Measurements from ENCODE around the gene OR51A7. TPM values are rescaled to one million over a fixed set of nuclear protein-coding genes. Genes with fewer than 3 reads are reported as not detected.
"Not testable (repeated sequence)": the region's sequence is repeated elsewhere in the genome, so short reads cannot be mapped to it uniquely, and the experiment has no call there.

OR51A7 gene, protein sequence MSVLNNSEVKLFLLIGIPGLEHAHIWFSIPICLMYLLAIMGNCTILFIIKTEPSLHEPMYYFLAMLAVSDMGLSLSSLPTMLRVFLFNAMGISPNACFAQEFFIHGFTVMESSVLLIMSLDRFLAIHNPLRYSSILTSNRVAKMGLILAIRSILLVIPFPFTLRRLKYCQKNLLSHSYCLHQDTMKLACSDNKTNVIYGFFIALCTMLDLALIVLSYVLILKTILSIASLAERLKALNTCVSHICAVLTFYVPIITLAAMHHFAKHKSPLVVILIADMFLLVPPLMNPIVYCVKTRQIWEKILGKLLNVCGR
- not detected in 2 replicates for total RNA-seq (2014; rRNA removed; shearing (Covaris generic))
- polyA plus RNA-seq (2015; cell fraction: cytosol; rRNA removed) = not detected in 2 replicates
- not detected in 2 replicates for polyA plus RNA-seq (2015; cell fraction: nucleus; rRNA removed)

DNA sequence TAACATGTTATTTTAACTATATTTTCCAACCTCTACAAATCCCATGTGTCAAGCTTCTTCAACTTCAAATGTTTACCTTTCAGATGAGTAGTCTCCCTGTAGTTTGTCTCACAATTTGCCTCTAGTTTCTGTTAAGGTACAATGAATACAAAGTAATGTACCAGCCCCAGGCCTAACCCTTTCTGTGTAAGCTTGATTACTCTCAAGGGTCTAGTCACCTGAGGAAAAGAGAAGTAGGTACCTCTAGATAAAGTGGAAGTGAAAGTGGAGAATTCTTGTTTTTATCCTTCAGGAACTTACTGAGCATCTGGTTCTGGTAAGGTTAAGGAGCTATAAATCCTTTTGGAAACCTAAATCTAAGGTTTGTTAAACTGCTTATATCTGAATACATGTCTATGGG, at the start of gene OR51A7:
Gene OR51A7 (plus strand): TSS at position 300 of the 400 bp plus-strand sequence. CDS start 3,587 bp downstream, outside the sequence.
- in situ Hi-C loops (cut with HindIII; ENCODE audit: low pct_unique_long_range_greater_than_20kb, low sequenced_read_pairs) = no loop called here
- DNase-seq (ENCODE audit: low read depth, low spot score) = no peak

DNA sequence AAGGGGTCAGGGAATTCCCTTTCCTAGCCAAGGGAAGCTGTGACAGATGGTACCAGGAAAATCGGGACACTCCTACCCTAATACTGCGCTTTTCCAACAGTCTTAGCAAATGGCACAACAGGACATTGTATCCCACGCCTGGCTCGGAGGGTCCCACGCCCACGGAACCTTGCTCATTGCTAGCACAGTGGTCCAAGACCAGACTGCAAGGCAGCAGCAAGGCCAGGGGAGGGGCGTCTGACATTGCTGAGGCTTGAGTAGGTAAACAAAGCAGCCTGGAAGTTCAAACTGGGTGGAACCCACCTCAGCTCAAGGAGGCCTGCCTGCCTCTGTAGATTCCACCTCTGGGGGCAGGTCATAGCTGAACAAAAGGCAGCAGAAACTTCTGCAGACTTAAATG, 49.3 kb upstream of the OR51A7 start:
- in situ Hi-C loops (cut with HindIII; ENCODE audit: low pct_unique_long_range_greater_than_20kb, low sequenced_read_pairs) = not testable (repeated sequence)

DNA sequence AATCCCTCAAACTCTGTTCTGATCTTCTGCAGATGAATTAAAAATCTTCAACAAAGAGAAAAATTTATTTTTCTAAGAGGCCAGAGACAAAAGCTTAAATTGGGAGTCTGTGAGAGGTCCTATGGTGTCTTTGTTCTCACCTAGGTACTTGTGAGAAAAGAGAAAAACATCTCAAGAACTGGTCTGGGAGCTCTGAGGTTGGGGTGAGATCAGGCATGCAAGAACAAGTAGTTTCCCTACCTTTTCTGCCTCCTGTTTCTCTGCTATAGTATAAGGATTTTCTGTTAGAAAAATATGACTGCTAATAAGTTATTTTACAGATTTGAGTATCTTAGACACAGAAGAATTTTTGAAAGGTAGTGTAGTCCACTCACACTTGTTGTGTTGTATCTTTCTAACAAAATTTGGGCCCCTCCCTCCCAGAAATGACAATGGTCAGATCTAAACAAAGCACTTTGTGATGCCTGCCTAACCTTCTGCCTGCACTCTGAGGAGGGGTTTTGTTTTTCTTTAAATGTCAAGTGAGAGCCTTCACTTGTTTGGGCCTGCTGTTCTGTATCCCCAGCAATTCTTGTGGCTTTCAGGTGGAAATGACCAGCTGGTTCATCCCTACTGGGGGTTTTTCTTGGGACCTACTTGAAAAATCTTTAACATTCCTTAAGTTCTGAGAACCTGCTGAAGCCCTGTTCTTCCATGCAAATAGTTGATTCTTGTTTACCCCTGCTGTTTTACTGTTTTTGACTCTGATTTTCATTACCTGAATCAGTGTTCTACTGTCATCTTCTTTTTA, 40.9 kb upstream of the OR51A7 start:
- in situ Hi-C loops (cut with HindIII; ENCODE audit: low pct_unique_long_range_greater_than_20kb, low sequenced_read_pairs) = no loop called here

More for the DNA sequence above, 49.3 kb upstream of the OR51A7 start:
- DNase-seq (ENCODE audit: low read depth, low spot score) = not testable (repeated sequence)

DNA sequence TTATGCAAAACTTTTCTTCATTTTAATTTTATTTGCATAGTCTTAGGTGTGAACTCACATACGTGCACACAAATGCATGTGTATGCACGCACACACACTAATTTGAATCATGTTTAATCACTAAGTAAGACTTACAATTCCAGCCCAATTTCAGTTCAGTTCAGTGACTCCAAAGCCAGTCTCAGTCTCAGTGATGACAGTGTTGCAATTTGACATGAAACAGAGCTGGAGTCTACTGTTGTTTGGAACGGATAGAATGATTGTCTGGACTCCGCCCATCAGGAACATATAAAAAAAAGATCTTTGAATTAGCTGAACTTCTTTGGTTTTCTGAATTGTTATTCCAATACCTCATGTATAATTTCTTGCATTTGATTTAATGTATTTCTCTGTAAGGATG, 39.7 kb upstream of the OR51A7 start:
- no peak for DNase-seq (ENCODE audit: low read depth, low spot score)
- in situ Hi-C loops (cut with HindIII; ENCODE audit: low pct_unique_long_range_greater_than_20kb, low sequenced_read_pairs) = no loop called here

More for the DNA sequence above, 40.9 kb upstream of the OR51A7 start:
- no peak for DNase-seq (ENCODE audit: low read depth, low spot score)

DNA sequence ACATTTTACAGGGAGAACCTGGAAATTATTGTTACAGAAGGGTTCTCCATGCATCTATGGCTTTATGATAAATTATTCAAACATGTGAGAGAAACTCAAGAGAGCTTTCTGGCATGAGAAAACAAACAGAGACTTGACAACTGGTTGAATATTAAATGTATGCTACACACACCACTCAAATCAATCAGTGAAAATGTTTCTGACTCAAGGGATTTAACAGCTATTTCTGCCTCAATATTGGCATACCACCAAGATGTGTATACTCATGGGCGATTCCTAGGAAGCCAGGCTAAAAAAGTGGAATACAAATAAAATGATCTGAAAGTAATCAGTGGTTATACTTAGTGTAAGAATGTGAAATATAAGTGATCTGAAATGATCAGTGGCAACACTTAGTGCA, 37.7 kb upstream of the OR51A7 start:
- in situ Hi-C loops (cut with HindIII; ENCODE audit: low pct_unique_long_range_greater_than_20kb, low sequenced_read_pairs) = no loop called here
- DNase-seq (ENCODE audit: low read depth, low spot score) = no peak

DNA sequence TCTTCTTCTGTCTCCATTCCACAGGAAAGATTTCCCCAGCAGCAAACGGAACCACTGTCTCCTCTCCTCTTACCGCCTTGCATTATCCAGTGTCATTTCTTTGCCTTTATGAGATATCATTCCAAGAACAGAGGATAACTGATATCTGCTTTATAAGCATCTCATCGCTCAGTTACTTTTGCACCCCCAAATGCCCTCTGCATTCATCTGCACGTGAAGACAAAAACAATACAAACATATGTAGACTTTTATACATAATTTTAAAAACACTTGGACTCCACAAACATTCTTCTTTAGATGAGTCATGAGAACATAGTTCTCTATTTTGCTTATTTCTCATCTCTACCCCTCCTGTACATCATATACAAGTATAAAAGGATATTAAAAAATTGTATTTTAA, 22.4 kb upstream of the OR51A7 start:
- no peak for DNase-seq (ENCODE audit: low read depth, low spot score)
- in situ Hi-C loops (cut with HindIII; ENCODE audit: low pct_unique_long_range_greater_than_20kb, low sequenced_read_pairs) = no loop called here

DNA sequence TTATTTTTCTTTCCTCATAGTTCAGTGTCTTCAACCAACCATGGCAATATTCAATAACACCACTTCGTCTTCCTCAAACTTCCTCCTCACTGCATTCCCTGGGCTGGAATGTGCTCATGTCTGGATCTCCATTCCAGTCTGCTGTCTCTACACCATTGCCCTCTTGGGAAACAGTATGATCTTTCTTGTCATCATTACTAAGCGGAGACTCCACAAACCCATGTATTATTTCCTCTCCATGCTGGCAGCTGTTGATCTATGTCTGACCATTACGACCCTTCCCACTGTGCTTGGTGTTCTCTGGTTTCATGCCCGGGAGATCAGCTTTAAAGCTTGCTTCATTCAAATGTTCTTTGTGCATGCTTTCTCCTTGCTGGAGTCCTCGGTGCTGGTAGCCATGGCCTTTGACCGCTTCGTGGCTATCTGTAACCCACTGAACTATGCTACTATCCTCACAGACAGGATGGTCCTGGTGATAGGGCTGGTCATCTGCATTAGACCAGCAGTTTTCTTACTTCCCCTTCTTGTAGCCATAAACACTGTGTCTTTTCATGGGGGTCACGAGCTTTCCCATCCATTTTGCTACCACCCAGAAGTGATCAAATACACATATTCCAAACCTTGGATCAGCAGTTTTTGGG, 21.6 kb upstream of the OR51A7 start, which contains the start of gene OR51T1:
Gene OR51T1 (plus strand): TSS at position 41 of the 641 bp plus-strand sequence. CDS start 0 bp downstream, at position 41.
- DNase-seq (ENCODE audit: low read depth, low spot score) = no peak
- in situ Hi-C loops (cut with HindIII; ENCODE audit: low pct_unique_long_range_greater_than_20kb, low sequenced_read_pairs) = no loop called here

DNA sequence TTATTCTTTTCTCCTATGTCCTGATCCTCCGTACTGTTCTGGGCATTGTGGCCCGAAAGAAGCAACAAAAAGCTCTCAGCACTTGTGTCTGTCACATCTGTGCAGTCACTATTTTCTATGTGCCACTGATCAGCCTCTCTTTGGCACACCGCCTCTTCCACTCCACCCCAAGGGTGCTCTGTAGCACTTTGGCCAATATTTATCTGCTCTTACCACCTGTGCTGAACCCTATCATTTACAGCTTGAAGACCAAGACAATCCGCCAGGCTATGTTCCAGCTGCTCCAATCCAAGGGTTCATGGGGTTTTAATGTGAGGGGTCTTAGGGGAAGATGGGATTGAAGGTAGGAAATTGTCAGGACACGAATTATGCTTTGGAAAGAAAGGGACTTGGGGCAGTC, 21.0 kb upstream of the OR51A7 start:
- in situ Hi-C loops (cut with HindIII; ENCODE audit: low pct_unique_long_range_greater_than_20kb, low sequenced_read_pairs) = no loop called here
- DNase-seq (ENCODE audit: low read depth, low spot score) = no peak

DNA sequence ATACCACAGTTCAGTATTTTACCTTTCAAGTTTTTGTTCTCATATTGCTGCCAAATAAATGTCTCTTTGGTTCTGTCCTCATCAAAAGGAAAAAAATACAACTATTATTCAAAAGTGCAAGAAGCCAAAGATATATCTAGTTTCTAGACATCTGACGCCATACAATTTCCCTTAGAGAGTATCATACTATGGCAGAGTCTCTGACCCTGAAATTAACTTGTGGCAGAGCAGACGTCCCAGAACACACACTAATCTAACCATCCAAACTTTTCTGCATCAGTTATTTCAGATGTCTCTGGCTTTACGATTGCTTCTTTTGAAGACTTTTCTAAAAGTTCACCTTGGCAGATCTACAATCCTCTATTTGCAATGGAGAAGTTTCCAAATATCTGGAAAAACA, 19.2 kb upstream of the OR51A7 start:
- in situ Hi-C loops (cut with HindIII; ENCODE audit: low pct_unique_long_range_greater_than_20kb, low sequenced_read_pairs) = no loop called here
- no peak for DNase-seq (ENCODE audit: low read depth, low spot score)

DNA sequence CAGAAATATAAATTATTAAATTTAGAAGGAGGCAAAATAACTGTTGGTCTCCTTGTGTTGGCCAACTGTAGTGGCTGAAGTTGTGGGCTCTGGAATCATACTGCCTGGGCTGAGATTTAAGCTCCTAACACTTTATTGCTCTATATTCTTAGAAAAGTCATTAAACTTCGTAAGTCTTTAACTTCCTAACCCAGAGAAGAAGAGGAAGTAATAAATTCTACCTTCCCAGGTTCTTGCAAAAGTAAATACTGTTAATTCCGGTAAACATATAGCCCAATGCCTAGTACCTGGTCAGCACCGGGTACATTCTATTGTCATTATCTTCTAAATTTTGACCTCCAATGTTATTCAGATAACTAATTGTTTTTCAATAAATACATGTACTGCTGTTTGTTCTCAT, 17.4 kb upstream of the OR51A7 start:
- in situ Hi-C loops (cut with HindIII; ENCODE audit: low pct_unique_long_range_greater_than_20kb, low sequenced_read_pairs) = no loop called here
- DNase-seq (ENCODE audit: low read depth, low spot score) = no peak

DNA sequence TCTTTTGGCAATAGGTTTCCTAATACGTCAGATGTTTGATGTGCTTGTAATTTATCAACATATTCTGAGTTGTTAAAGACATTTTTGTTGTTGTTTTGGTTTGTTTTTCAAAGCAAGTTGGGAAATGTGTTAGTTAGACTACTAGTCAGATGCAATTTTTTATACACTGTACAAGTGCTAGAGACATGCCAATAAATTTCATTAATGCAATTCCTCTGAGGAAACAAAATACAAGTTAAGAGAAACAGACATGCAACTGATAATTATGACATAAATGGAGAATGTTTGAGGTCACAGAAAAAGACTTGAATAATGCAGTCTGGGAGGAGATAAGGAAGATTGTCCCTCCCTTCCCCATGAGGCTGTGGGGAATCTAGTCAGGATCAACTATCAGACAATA, 16.0 kb upstream of the OR51A7 start:
- in situ Hi-C loops (cut with HindIII; ENCODE audit: low pct_unique_long_range_greater_than_20kb, low sequenced_read_pairs) = no loop called here

DNA sequence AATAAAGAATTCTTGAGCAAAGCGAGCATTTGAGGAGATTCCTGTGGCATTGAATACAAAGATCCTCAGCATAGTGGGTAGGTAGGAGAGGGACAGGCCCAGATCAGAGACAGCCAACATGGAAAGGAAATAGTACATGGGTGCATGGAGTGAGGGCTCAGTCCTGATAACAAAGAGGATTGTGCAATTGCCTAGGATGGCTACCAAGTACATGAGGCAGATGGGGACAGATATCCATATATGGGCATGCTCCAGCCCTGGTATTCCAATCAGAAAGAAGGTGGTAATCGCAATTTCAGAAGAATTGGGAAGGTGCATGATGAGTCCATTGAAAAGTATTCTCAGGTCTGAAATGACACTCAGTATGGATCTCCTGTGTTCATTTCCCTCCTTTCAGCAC, 13.3 kb upstream of the OR51A7 start:
- no peak for DNase-seq (ENCODE audit: low read depth, low spot score)
- in situ Hi-C loops (cut with HindIII; ENCODE audit: low pct_unique_long_range_greater_than_20kb, low sequenced_read_pairs) = no loop called here

More for the DNA sequence above, 16.0 kb upstream of the OR51A7 start:
- no peak for DNase-seq (ENCODE audit: low read depth, low spot score)

DNA sequence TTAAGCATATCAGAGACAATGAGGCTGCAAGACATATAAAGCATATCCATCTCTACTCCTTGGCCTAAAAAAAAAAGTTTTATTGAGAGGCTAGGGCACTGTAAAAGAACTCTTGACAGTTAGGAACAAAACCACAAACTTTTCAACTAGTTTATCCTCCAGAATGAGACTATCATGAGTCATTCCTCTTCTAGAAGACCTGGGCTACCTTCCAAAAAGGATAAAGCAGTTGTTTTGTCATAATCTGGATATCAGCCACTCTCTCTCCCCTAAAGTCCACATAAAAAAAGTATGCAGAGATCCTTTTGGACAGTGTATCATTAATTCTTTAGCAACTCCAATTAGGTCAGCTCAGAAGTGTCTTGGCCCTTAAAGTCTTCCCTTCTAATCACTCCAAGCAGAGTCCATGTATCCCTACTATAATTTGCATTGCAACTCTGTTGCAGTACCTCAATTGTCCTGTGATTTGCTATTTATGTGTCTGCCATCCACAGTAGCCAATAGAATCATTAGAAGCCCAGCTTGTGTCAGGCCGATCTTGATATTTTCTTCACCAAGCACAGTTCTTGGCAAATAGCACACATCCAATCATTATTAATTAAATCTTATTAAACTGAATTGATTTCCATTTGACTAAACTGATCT, 11.5 kb upstream of the OR51A7 start:
- in situ Hi-C loops (cut with HindIII; ENCODE audit: low pct_unique_long_range_greater_than_20kb, low sequenced_read_pairs) = no loop called here

DNA sequence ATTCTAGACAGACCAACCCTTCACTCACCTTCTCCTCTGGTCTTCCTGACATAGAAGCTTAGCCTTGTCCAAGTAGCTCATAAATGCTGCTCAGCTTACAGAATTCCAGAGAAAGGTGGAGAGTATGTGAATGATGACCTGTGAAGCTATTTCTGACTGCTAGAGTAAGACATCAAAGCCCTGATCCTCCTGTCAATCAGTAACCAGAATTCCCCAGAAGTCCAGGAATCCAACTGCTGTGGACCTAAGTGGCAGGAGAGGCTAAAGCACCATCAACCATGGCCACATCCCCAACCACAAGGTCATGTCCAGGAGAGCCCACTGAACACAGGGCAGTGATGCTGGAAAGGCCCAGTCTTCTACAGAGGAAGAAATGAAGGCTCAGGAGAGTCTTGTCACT, 13.0 kb downstream of the OR51A7 start:
- in situ Hi-C loops (cut with HindIII; ENCODE audit: low pct_unique_long_range_greater_than_20kb, low sequenced_read_pairs) = no loop called here

More for the DNA sequence above, 11.5 kb upstream of the OR51A7 start:
- DNase-seq (ENCODE audit: low read depth, low spot score) = peak; percentile 8

DNA sequence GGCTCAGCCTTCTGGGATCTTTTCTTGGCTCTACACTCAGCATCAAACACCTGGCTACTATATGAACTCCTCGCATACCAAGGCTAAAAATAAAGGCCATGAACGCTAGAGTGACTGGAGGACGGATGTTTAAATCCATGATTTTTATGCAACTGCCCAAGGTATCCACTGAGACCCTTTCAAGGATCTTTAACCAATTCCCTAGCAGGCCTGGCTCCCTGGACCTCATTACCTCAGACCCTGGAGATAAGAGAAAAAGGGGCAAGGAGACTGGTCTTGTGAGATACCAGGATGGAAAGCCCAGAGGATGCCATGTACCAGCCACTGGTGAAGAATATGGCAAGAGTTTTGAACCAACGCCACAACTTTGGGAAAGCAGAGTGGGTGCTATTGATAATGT, 15.7 kb downstream of the OR51A7 start, which contains the start of gene OR51G2:
Gene OR51G2 (minus strand): TSS at position 101 of the 400 bp plus-strand sequence. CDS start 3,687 bp downstream, outside the sequence.
- in situ Hi-C loops (cut with HindIII; ENCODE audit: low pct_unique_long_range_greater_than_20kb, low sequenced_read_pairs) = no loop called here
- DNase-seq (ENCODE audit: low read depth, low spot score) = no peak

More for the DNA sequence above, 13.0 kb downstream of the OR51A7 start:
- DNase-seq (ENCODE audit: low read depth, low spot score) = no peak

DNA sequence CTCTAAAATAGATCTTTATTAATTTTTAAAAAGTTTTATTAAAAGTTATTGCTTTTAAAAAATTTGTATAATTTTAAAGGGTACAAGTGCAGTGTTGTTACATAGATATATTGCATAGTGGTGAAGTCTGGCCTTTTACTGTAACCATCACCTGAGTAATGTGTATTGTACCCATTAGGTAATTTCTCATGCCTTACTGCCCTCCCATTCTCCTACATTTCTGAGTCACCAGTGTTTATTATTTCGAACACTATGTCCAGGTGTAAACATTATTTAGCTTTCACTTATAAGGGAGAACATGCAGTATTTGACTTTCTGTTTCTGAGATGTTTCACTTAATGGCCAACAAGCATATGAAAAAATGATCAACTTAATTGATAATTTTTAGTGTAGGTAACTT, 18.2 kb downstream of the OR51A7 start:
- DNase-seq (ENCODE audit: low read depth, low spot score) = no peak
- in situ Hi-C loops (cut with HindIII; ENCODE audit: low pct_unique_long_range_greater_than_20kb, low sequenced_read_pairs) = no loop called here

DNA sequence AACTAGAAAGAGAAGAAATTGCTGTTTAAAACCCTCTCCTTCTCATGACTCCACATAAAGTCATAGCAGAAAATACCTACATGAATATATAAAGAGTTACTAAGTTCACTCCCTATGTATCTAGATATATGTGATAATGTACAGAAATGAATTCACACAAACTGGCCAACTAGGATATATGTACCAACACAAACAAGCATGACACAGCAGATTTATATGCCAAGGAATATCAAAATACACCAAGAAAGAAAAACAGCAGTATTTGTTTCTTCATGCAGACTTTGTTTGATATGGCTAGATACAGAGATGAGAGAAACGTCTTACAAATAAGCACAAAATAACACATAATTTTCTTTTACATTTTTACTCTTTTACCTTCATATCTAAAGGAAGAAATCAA, 18.7 kb downstream of the OR51A7 start:
- DNase-seq (ENCODE audit: low read depth, low spot score) = no peak
- in situ Hi-C loops (cut with HindIII; ENCODE audit: low pct_unique_long_range_greater_than_20kb, low sequenced_read_pairs) = no loop called here
